Epidermal melanocyte (primary cell): ENCODE results near the gene IL37.
"Not testable (repeated sequence)": the region's sequence is repeated elsewhere in the genome, so short reads cannot be mapped to it uniquely, and the experiment has no call there.

Experiments used
- DNase-seq: peaks from one replicate; pipeline ENCODE4 v3.0.0; 2011; ENCODE audit warnings: low spot score; ENCODE audit not compliant: insufficient read length

IL37 gene

DNA sequence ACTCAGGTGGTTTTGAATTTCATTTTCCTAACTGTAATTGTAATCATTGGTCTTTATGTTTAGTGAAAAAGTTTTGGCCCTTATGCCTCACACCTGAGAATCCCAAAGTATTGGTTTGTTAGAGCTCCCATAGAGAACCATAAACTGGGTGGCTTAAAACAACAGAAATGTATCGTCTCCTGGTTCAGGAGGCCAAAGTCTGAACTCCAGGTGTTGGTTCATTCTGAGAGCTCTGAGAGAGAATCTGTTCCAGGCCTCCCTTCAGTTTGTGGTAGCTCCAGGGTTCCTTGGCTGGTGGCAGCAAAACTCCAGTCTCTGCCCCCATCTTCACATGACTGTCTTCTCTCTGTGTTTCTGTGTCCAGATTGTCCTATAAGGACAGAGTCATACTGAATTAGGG, 11.0 kb downstream of the IL37 start:
- no peak for DNase-seq

DNA sequence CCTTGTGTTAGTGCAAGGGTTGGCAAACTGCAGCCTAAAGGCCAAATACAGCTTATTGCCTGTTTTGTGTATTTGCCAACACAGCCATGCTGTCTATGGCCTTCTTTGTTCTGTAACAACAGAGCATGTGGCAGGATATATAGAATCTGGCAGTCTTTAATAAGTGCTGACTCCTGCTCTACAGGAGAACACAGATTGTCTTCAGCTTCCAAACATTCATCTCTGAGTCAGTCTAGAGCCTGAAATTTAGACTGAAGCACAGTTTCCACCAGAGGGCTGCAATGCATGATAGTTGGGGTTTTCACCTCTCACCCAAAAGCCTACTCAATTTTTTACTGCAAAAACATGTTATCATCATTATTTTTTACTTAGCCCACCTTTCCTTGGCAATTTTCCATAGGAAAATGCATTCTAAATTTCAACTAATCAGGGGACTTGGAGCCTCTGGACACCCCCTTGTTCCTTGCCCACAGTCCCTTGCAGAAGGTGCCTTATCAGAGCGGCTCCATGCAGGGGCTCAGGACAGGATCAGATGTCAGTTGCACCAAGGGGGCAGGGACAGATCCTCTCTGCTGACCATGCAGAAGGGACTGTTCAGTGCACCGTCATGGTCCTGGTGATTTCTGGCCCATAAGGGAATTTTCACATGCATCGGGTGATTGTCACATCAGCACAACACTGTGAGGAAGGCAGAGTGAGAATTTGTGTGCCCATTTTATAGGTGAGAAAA, 12.4 kb downstream of the IL37 start:
- no peak for DNase-seq

DNA sequence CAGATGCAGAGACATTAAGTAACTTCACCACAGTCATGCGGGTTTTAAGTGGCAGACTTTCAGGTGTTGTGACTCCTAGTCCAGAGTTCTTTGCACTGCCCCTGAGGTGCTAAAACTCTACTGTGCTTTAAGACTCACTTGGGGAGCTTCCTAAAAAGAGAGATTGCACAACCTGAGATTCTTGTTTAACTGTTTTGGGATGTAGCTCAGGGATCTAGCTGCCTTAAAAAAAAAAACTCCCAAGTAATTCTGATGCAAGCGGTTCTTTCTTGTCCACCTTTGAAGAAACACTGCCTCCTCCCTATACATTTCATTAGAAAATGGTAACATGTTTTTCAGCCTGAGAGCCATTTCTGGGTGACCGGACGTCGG, 13.0 kb downstream of the IL37 start:
- DNase-seq = no peak

DNA sequence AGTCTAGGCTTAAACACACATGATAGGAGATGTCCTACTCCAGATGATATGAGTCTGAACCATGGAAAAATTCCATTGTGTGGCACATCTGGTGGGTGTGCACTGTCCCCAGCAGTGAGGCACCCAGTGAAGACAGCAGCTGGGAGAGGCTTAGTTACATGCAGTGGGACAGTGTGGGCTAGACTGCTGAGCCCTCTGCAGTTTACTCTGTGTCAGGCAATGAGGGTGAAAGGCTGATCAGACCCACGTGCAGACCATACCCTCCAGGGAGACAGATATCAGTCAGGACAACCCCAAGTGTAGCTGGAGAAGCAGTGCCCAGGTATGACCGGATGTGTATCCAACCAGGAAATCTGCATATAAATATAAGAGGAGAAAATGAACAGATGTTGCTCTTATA, 13.4 kb downstream of the IL37 start:
- no peak for DNase-seq

DNA sequence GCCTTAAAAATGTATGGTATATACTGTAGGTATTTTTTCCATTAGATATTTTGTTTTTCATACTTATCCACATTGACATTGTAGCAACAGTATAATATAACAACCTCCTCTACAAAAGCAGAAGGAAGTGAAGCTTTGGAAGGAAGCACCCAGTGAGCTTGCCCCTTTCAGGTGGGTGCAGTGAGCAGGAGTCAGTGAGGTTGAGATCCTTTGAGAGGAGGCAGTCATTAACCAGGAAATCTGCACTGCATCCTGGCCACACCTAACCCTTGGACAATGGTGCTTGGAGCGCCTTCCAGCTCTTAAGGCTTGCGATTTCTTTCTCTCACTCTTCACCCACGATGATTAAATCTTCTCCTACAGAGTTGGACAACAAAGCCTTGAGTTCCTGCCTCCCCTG, 13.9 kb downstream of the IL37 start:
- DNase-seq = no peak

DNA sequence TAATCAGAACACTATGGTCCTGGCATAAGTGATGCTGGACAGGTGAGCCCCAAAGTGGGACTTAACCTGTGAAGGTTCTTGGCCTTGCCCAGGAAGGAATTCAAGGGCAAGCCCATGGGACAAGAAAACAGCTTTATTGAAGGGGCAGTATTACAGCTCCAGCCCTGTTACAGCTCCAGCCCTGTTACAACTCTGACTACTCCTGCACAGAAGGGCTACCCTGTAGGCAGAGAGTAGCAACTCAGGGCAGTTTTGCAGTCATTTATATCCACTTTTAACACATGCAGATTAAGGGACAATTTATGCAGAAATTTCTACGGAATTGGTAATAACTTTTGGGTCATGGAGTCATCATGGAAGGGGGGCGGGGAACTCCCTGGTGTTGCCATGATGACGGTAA, 15.7 kb downstream of the IL37 start:
- DNase-seq = no peak

DNA sequence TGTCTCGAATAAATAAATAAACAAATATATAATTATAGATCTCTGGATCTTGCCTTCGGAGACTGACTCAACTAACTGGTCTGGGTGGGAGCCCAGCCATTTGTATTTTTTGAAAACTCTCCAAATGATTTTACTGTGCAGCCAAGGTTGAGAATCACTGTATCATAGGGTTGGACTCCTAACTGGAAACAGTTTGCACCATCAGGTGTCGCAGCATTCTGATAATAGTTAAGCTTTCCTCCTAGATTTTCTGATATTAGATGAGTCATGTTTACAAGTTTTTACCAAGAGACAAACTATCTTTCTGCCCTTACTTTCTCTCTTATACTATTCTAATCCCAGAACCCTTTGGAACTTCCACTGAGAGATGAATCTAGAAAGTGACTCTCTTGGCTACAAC, 16.8 kb downstream of the IL37 start:
- no peak for DNase-seq

DNA sequence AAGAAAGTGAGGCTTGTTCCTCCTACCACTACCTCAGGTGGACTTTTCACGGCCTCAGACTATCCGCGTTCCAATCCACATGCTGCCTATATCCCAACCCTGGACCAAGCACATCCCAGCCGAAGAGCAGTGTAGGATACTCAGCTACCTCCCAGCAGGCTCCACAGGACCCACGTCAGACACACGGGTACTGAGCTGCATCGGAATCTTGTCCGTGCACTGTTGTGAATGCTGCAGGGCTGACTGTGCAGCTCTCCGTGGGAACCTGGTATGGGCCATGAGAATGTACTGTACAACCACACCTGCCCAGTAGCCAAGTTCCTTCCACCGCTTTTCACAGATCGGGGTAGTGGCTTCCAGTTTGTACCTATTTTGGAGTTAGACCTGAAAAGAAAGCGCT, 22.3 kb downstream of the IL37 start:
- no peak for DNase-seq

DNA sequence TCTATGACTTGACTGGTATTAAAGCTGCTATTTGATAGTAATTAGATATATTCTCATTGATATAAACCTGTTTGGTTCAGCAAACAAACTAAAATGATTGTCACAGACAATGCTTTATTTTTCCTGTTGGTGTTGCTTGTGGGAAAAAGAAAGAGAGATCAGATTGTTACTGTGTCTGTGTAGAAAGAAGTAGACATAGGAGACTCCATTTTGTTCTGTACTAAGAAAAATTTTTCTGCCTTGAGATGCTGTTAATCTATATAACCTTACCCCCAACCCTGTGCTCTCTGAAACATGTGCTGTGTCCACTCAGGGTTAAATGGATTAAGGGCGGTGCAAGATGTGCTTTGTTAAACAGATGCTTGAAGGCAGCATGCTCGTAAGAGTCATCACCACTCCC, 23.2 kb downstream of the IL37 start:
- not testable (repeated sequence) for DNase-seq

DNA sequence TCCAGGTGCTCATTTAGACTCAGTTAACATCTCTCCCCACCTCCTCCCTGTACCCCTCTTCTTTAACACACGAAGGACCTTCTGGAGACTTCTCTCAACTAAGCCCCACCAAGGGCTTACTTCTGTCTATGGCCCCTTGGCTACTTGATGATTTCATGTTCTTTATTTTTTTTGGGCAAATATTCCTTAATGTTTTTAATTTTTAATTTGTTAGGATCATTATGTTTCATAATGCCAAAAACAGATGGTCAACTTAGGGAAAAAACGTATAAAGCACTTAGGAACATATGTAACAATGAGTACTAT, 25.9 kb downstream of the IL37 start:
- no peak for DNase-seq

DNA sequence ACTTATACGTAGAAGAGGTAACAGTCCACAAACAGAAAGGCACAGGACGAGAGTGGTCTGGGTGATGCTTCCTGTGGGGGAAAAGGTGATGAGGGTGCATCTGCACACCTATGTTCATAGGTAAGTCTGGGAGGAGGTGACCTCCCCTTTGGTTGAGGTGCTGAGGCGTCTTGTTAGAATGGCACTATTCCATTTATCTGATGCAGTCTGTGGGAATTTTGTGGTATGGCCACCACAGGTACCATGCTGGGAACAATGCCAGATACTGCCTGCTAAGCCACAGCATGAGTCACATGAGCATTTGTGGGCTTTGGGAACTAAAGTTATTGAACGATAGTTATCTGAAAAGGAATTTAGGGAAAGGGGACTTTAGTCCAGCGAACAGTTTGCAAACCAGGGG, 27.9 kb downstream of the IL37 start:
- no peak for DNase-seq

DNA sequence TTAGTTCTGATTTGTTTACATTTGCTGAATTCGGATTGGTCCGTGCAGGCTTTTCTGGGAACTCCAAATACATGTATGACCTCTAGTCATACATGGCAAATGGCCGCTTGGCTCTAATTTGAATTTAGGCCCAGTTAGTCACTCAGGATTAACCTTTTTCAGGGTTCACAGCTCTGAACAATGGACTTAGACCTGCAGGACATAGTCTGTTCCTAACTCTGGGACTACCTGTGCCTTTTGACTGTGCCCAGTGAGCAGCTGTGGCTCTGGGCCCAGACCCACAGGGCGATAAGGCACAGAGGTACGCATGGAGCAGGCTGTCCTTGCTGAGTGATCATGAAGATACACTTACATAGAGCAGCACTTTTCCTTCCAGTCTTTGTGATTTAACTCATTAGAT, 28.5 kb downstream of the IL37 start:
- DNase-seq = no peak

DNA sequence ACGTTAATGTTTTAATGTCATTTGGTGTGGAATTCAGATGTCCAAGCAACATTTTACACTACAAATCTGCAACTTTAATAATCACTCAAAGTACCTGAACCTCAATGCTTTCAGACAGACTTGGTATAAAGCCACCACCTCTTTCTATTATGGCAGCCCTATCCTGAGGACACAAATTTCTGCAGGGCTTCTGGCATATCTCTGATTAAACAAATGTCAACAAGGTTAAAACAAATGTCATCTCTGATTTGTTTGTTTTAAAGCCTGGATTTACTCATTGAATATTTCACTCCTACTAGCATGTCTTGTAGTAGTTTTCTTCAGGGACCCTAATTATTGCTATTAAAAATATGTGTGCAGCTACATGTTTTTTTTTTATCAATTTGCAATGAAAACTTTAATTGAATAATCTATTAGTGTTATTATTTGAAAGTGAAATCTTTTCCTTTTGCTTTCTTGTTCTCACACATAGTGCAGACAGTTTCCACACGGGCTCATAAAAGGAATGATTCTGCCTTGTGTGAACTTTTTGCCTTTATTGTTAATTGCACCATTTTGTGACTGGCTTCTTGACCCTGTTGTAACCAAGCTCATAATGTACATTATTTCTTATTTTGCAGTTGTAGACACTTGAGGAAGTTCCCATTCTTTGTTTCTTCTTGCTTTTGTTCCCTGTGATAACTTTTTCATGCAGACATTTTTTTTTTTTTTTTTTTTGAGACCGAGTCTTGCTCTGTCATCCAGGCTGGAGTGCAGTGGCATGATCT, 30.1 kb downstream of the IL37 start:
- DNase-seq = no peak

DNA sequence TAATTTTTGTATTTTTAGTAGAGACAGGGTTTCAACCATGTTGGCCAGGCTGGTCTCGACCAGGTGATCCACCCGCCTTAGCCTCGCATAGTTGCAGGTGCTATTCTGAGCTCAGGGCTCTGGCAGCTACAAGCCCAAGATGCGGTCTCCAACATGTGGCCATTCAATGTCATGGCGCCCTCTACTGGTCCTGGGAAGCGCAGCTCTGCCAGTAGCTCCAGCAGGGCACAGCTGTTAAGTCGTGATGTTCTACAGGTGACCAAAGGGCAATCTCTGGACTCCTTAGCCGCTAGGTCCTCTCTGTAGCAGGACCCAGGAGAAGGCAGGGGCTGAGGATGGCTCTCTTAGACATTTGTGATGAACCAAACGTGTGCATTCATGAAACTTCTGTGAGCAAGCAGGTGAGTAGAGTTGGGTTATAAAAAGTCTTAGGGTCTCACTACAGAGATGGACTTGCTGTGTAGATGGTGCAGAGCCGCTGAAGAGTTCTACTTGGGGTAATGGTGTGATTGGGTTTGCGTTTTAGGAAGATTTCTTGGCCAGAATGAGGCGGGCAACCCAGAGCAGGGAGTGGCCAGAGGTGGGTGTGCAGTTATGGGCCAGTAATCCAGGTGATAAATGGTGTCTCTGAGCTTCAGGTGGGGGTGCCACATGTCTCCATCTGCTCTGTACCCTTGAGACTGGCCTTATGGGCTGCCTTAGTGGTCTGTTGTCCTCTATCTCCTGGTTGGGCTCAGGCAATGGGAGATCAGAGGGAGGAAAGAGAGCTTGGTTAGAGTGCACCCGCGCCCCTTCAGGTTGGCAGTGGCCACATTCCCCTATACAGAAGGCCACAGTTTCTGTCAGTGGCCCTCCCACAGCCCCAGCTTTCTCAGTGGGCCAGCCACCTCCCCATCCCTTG, 31.0 kb downstream of the IL37 start:
- no peak for DNase-seq

DNA sequence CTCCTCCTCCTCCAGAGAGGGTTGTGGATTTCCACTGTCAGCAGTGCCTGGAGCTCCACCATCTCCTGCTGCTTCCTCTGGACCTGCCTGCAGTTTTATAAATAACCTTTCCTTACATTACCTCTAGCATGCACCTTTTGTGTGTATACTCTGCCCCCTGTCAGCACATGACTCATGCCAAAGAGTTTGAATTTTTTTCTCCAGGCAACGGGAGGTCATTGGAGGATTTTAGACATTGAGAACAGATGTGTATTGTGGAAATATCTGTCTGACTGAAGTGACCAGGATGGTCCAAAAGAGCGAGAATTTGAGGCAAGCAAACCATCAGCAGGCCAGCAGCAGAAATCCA, 31.7 kb downstream of the IL37 start:
- no peak for DNase-seq

DNA sequence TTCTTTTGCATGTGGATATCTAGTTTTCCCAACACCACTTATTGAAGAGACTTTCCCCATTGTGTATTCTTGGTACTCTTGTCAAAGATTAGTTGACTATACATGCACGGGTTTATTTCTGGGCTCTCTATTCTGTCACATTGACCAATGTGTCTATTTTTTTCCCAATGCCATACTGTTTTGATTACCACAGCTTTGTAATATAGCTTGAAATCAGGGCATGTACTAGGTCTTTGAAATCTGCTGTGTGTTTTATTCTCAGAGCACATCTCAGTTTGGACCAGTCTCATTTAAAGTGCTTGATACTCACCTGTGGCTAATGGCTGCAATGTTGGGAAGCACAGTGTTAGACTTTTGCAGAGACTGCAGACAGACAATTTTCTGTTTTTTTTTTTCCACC, 34.0 kb downstream of the IL37 start:
- no peak for DNase-seq

DNA sequence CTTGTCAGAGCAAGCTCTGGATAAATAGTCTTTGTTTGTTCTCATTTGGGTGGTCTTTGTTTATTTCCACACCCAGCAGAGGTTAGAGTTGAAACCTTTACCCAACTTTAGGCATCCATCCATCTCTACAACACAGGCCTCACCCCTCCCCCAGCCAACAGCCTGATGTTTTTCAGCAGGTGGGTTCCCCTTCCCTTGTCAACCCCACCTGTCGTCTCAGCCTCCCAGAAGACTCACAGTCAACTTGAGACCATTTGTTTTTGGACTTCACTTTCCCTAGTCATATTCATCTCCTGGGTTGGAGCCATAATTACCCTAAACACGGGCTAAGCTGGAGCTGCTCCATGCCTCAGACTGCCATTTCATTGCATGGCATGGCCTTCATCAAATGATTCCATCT, 35.1 kb downstream of the IL37 start:
- no peak for DNase-seq

DNA sequence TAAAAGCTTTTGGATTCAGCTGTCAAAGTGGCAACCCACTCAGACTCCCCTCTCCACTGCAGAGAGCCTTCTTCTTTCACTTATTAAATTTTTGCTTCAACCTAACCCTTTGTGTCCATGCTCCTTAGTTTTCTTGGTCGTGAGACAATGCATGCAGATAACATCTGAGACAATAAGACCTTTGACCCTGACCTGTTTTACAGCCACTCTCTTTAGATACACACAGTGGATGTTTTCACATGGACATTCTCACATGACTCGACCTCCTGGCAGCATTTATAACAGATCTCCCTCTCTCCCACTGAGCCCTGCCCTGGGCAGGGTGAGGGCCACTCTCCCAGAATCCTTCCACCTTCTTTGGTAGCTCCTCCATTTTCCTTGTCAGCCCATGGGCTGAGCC, 36.4 kb downstream of the IL37 start:
- no peak for DNase-seq

DNA sequence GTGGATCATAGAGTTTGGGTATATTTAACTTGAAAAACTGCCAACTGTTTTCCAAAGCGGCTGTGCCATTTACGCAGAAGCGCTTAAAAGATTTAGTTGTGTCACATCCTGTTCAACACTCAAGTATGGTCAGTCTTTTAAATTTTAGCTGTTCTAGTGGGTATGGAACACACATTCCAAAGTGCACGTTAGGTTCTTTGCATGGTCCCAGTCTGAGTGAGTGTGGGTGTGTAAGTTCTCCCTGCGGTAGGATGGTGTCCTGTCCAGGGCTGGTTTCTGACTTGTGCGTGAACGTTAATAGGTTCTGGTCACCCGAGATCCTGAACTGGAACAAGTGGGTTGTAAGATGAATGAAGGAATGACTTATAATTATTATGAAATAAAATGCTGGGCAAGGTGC, 38.5 kb downstream of the IL37 start:
- no peak for DNase-seq

DNA sequence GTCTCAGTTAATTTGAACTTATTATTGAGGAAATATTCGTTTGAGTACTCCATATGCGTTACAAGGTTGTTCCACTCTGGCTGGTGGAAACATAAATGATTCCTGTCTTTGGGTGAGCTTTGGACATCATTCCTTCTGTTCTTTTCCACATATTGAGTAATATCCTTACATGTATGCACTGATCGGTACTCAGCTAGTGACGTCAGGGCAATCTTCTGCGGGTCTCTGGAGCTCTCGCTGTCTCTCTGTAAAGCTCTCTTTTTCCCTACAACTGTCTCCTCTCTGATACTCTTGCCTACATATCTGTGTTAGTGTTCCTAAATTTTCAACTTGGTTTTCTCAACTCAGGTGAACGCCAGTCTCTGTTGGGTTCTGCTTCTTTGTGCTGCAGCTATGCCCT, 43.4 kb downstream of the IL37 start:
- no peak for DNase-seq

DNA sequence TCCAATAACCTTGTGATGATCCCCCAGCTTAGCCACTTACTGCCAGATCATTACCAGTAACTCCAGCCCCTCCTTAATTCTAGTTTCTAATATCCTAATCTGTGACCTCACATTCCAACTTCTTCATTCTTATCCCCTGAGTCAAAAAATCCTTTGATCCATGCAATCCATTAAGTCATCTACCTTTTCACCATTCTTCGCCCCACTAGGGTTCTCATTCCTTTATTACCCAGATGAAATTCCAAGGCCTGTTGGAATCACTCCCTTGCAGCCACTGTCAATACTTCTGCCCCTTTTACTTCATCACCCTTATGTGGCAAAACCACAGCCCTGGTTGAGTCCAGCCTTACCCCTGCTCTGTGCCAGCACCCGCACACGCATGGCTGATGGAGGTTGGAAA, 46.5 kb downstream of the IL37 start:
- DNase-seq = no peak

DNA sequence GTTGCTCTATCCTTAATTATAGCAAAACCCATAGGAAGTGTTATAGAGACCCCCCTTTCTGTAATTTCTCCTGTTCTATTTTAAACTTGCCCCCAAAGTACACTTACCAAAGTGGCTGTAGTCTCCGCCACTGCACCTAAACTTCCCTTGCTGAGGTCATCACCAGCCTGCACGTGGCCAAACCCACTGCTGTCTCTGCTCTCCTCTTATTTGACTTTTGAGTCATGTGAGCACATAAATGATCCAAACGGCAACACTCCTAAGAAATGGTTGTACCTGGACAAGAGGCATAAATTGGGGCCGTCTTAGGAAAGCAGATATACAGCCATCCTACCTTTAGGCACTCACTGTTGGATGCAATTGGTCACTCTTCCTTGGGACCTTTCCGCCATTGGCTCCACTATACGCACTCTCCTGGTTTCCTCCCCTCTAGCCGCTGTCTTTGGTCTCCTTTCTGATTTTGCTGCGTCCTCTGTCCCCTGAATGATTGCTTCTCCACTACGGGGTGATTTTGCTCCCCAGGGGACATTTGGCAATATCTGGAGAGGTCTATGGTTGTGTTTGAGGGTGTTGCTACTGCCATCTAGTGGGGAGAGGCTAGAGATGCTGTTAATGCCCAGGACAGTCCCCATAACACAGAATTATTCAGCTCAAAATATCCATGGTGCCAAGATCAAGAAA, 47.6 kb downstream of the IL37 start:
- DNase-seq = peak; percentile 41
